IPS DF 19.7 (cell line): ENCODE measurements around the gene ECI1.
"Not testable (repeated sequence)": the region's sequence is repeated elsewhere in the genome, so short reads cannot be mapped to it uniquely, and the experiment has no call there.

Experiments used
- DNase-seq: peaks from one replicate; pipeline ENCODE4 v3.0.0-alpha.2; 2013; ENCODE audit warnings: low read depth, low spot score

The ECI1 gene

DNA sequence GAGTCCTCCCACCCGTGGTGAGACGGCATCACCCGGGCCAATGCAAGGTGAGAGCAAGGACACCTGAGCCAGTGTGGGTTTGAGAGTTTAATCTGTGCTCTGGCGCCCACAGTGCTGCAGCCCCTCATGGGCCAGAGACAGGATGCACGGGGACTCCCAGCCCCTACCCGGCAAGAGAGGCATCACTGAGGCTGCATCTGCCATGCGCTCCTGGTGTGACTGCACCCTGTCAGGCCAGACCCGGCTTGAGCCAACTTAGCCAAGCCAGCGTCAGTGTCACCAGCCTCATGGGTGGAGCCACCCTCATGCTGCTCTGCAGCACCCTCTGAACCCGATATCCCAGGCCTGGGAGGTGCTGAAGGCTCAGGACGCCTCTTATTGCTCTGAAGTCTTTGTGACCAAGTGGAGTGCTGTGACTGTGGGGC, 39.5 kb downstream of the ECI1 start:
- DNase-seq: no peak

DNA sequence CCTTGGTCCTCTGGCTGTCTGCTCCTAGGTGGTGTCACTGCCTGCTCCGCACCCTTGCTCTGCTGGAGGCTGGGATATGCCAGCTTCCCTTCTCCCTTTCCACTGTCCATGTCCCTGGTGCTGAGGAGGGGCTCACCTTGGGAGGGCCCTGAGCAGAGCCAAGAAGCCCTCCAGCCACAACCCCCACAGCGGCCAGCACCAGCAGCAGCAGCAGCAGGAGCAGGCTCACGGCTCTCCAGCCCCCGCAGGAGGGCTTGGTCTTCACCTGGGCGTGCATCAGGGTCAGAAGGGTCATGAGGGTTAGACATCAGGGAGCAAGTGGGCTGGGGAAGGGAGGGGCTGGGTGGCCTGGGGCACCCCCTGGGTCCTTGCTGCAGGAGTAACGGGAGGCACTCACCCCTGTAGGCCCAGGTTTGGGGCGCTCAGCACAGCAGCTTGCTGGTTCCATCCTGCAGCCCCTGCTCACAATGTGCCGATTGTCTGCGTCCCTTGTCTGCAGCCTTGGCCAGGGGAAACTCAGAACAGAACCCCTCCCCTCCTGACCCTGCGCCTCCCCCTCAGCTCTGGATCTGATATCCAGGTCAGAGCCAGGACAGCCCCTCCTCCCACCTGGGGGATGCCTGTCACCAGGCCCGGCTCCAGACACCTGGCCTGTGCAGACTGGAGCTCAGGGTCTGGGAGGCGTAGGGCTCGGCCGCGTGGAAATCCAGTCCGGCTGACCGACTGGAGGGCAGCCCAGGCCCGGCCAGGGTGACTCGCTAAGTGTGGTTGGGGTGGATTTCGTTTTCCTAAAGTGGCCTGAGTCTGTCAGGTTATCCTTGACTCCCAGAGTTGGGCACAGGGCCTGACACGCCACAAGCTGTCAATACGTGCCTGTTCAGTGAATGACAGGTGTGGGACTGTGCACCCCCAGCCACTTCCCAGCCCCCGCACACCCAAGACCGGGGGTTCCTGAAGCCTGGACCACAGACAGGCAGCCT, 40.7 kb downstream of the ECI1 start, which contains the start of gene BRICD5:
Gene BRICD5, minus strand, starts transcription at position 478 of the 980 bp plus-strand sequence. Its CDS starts 30 bp downstream, at position 448.
- no peak for DNase-seq

DNA sequence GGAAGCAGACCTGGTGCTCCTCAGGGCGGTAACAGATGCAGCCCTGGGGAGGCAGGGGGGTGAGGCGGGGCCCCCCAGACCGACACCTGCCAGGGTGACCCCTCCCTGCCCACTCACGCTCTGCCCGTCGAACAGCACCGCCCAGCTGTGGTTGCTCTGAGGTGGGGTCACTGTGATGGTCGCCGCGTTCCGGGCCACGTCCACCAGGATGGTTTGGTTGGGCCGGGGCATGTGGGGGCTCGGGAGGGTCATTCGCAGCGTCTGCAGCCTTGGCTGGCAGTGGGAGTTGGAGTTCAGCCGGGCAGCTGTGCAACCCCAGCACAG, 41.4 kb downstream of the ECI1 start:
- DNase-seq: no peak

DNA sequence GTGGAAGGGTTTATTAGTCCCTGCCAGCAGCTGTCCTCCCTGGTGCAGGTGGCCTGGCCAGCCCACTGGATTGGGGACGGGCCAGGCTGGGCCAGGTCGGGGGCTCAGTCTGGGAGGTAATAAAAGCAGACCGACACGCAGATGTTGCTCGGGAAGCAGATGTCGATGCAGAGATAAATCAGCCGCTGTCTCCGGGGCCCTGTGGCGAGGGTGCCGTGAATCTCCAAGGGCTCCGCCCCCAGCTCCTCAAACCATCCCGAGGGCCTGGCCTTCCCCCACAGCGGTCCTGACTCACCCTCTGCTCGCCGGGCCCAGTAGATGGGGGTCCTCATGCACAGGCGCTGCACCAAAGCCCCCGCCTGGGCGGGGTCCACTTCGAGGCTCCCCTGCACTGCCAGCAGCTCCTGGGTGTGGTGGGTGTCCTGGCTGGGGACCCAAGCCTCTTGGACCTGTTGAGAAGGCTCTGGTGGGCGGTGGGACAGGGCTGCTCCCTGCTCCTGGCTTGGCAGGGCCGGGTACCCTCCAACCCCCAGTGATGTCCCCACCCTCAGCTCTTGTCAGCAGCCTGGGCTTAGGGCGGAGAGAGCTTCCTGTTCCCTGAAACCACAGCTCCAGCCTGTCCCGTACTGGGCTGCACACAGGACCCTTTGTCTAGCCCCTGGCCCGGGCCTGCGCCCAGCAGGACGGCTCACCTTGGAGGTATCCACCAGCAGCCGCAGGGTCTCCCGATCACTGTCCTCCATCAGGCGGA, 42.0 kb downstream of the ECI1 start:
- no peak for DNase-seq

DNA sequence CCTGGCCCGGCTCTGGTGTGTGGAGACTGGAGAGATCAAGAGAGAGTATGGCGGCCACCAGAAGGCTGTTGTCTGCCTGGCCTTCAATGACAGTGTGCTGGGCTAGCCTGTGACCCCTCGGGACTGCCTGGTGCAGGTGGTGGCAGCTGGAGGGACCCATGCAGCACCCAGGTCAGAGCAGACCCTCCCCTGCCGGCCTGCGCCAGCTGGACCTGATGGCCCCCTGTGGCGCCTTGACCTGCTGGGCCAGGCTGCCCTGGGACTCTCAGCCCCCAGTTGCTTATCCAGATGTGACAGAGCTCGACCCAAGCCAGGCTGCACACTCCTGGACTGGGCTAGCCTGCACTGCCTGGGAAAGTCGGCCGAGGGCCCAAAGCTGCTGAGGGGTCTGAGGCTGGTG, 42.6 kb downstream of the ECI1 start:
- no peak for DNase-seq

DNA sequence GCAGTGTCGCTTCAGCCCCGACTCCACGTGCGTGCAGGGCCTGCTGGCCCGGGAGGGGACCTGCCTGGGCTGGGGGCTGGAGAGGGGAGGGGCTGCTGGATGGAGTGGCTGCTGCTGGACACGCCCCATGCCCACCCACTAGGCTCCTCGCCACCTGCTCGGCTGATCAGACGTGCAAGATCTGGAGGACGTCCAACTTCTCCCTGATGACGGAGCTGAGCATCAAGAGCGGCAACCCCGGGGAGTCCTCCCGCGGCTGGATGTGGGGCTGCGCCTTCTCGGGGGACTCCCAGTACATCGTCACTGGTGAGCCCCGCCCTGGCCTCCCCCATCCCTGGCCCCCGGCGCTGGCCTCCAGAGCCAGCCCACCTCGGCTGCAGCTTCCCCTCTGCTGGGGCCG, 43.1 kb downstream of the ECI1 start:
- no peak for DNase-seq

DNA sequence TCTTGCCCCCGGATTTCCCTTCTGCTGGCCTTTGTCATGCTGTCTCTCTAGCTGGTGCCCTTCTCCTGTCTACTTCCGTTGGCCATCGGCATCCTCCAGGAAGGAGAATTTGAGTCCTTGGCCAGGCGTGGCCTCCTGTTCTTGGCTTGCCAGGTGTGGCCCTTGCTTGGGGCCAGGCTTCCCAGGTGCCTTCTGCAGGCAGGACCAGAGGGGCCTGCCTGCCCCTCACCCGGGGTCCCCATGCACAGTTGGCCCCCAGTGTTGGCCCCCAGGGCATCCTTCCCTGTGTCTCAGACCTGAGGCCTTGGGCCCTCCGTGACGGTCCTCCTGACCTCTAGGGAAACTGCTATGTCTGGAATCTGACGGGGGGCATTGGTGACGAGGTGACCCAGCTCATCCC, 43.5 kb downstream of the ECI1 start:
- no peak for DNase-seq

DNA sequence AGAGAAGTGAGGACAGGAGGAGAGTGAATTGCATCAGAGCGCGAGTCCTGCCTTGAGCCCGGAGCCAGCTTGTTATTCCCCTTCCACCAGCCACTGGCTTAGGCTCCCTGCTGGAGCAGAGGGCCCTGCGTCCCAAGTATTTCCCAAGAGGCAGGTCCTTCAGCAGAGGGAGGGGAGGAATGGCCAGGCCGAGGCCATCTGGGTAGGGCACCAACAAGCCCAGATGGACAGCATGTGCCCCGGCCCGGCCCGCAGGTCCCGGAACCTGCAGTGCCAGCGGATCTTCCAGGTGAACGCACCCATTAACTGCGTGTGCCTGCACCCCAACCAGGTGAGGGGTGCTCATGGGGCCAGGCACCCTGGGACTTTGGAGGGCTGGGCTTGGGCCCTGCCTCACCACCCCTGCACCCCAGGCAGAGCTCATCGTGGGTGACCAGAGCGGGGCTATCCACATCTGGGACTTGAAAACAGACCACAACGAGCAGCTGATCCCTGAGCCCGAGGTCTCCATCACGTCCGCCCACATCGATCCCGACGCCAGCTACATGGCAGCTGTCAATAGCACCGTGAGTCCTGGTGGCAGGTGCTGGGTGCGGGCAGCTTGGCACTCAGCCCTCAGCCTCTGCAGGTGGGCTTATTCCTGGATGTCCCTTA, 44.5 kb downstream of the ECI1 start:
- DNase-seq: no peak

- no peak for DNase-seq
Measured at GRCh38 chr16:2206420-2206779, 45.0 kb downstream of the ECI1 start.

DNA sequence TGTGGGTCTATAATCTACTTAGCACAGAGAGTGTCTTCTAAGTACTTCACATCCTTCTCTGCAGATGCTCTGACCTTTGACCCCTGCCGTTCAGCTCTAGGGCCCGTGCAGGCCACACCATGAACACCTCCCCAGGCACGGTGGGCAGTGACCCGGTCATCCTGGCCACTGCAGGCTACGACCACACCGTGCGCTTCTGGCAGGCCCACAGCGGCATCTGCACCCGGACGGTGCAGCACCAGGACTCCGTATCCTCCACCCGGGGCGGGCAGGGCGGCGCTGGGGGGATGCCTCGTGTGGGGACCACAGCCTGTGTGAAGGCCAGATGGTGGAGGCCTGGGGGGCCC, 45.4 kb downstream of the ECI1 start:
- DNase-seq: no peak

GRCh38 chr16:2205104-2205966, 46.1 kb downstream of the ECI1 start, which contains the start of gene MLST8:
TSS of gene MLST8 (plus strand) at chr16:2205454. CDS start at chr16:2206086, 632 bp downstream.
- no peak for DNase-seq

DNA sequence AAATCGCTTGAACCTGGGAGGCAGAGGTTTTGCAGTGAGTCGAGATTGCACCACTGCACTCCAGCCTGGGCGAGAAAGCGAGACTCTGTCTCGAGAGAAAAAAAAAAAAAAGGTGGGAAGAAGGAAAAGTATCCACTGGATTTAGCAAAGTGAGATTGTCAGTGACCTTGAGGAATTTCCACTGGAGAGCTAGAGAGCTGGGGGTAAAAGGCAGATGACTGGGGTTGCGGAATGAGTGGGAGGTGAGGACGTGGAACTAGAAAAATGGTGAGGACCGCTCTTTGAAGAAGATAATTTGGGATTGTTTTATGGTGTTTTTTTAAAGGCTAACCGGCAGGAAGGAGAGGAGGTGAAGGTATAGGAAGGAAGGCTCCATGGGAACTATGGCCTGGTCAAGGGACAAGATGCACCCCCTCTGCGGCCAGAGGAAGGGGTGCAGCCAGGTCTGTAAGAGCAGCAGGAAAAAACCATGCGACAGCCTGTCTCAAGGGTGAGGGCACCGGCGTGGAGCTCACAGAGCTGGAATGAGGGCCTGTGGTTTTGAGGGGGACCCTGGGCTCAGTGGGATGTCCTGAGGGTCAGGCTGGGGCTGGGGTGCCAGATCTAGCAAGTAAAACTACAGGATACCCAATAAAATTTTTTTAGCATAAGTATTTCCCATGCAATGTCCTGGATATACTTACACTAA, 46.8 kb downstream of the ECI1 start:
- no peak for DNase-seq

DNA sequence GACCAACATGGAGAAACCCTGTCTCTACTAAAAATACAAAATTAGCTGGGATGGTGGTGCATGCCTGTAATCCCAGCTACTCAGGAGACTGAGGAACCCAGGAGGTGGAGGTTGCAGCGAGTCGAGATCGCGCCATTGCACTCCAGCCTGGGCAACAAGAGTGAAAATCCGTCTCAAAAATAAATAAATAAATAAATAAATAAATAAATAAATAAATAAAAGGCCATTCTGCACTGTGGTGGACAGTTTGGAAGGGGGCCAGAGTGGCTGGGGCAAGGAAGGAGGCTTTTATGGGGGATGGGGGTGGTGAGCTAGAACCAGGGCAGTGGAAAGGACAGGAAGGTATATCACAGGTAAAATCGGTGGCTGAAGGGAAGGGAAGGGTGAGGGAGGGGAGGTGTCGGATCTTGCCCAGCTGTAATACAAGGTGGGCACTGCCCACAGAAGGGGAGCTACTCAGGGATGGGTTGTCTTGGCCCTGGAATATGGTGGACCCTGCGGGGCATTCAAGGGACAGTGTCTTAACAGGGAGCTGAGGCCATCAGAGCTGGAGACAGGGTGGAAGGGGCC, 48.2 kb downstream of the ECI1 start:
- not testable (repeated sequence) for DNase-seq

DNA sequence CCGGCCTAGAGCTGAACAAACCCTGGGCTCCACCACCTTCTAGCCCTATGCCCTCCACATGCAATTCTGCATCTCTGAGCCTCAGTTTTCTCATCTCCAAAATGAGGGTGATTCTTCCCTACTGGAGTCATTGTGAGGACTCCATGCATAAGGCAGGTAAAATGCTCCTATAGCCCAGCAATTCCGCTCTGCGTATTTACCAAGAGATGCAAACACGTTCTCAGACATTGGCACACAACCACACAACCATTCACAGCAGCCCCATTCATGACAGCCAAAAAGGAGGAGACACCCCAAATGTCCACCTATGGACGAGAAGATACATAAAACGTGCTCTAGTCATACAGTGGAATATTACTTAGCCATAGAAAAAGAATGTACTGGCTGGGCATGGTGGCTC, 51.1 kb downstream of the ECI1 start:
- DNase-seq: no peak

GRCh38 chr16:2199621-2200139, 51.7 kb downstream of the ECI1 start:
- DNase-seq: no peak

DNA sequence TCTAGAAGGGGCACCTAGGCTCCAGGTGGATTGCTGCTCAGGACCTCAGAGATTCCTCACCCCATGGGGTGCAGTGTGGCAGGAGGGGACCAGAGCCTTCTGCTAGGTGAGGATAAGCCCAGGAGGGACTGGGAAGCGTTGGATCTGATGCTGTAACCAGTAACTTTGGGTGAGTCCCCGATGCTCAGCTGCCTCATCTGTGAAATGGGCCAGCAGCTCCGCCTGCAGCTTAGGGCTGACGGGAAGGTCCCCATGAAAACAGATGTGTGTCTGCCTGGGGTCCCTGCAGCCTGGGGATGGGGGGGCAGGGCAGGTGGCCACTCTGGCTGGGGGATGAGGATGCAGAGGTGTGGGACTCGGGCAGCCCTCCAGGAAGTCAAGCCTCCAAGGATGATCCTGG, 52.3 kb downstream of the ECI1 start:
- DNase-seq: no peak

GRCh38 chr16:2198283-2198682, 53.1 kb downstream of the ECI1 start:
- DNase-seq: no peak

DNA sequence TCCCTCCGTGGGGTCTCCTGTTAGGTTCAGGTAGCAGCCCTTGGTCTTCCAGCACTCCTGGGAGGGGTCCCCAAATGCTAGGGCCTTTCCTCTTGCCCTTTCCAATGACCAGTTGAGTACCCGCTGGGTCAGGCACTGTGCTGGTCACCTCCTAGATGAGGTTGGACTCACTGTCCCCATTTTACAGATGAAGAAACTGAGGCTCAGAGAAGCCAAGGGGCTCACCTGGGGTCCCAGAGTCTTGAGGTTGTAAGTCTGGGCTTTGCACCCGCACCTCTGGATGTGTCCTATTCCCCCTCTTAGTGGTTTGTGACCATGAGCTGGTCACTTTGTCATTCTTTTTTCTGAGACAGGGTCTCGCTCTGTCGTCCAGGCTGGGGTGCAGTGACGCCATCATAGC, 53.6 kb downstream of the ECI1 start:
- DNase-seq: no peak

GRCh38 chr16:2196981-2197511, 54.3 kb downstream of the ECI1 start:
- DNase-seq: no peak
